ENCODE results near the gene ZNF821. TPM values are rescaled to one million over a fixed set of nuclear protein-coding genes. Genes with fewer than 3 reads are reported as not detected.

Gene ZNF821
- total and polyA plus RNA-seq, 8 donors: 3.0 to 12.6 (median 4.0) TPM

DNA sequence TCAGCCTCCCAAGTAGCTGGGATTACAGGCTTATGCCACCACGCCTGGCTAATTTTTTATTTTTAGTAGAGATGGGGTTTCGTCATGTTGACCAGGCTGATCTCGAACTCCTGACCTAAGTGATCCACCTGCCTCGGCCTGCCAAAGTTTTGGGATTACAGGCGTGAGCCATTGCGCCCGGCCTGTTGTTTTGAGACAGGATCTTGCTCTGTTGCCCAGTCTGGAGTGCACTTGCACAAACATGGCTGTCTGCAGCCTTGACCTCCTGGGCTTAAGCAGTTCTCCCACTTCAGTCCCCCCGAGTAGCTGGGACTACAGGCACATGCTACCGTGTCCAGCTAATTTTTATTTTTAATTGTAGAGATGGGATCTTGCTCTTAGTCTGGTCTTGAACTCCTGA lies 20.3 kb upstream of the ZNF821 start:
- ATAC-seq (no peak), FAIRE-seq (no peak), DNase-seq (no peak)
- no peaks in the 10 kb centered on the region for H3K36me3 ChIP-seq
- intact Hi-C loops (cut with DNase I): no loop called here
- no peak overlapping the region for H3K27ac ChIP-seq
- no peak overlapping the region for H3K4me3 ChIP-seq
- peaks cover 0 to 5% (median 2%) of the 10 kb centered on the region in 3 donors for H3K4me1 ChIP-seq
- 82 to 84% methylated on average over 9 of the region's 9 CpGs for WGBS, 2 donors
- H3K9me3 ChIP-seq: no peaks in the 10 kb centered on the region
- no peaks in the 10 kb centered on the region for H3K27me3 ChIP-seq
- TF ChIP-seq, protein P1, sequence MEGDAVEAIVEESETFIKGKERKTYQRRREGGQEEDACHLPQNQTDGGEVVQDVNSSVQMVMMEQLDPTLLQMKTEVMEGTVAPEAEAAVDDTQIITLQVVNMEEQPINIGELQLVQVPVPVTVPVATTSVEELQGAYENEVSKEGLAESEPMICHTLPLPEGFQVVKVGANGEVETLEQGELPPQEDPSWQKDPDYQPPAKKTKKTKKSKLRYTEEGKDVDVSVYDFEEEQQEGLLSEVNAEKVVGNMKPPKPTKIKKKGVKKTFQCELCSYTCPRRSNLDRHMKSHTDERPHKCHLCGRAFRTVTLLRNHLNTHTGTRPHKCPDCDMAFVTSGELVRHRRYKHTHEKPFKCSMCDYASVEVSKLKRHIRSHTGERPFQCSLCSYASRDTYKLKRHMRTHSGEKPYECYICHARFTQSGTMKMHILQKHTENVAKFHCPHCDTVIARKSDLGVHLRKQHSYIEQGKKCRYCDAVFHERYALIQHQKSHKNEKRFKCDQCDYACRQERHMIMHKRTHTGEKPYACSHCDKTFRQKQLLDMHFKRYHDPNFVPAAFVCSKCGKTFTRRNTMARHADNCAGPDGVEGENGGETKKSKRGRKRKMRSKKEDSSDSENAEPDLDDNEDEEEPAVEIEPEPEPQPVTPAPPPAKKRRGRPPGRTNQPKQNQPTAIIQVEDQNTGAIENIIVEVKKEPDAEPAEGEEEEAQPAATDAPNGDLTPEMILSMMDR (IDR thresholded peaks at IDR 0.05): no peak

DNA sequence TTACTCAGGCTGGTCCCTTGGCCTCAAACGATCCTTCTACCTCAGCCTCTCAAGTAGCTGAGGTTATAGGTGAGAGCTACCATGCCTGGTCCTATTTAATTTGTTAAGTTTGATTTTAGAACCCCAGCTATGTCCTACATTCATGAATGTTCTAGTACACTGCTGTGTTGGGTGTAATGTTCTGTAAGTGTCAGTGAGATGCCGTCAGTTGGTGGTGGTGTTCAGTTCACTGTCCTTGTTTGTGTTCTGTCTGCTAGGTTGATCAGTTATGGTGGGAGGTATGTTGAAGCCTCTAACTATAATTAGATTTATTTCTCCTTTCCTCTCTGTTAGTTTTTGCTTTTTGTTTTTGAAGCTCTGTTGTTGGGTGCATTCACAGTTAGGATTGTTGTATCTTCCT lies 19.6 kb upstream of the ZNF821 start:
- peaks cover 0 to 7% (median 0%) of the 10 kb centered on the region in 3 donors for H3K4me1 ChIP-seq
- no peaks in the 10 kb centered on the region for H3K36me3 ChIP-seq
- 85 to 93% methylated on average over 2 of the region's 2 CpGs for WGBS, 2 donors
- intact Hi-C loops (cut with DNase I): no loop called here
- H3K27ac ChIP-seq: no peak overlapping the region
- DNase-seq (no peak), FAIRE-seq (no peak), ATAC-seq (no peak)
- H3K9me3 ChIP-seq: no peaks in the 10 kb centered on the region
- H3K27me3 ChIP-seq: no peaks in the 10 kb centered on the region
- H3K4me3 ChIP-seq: no peak overlapping the region
- TF ChIP-seq, protein P1 (IDR thresholded peaks at IDR 0.05): no peak

DNA sequence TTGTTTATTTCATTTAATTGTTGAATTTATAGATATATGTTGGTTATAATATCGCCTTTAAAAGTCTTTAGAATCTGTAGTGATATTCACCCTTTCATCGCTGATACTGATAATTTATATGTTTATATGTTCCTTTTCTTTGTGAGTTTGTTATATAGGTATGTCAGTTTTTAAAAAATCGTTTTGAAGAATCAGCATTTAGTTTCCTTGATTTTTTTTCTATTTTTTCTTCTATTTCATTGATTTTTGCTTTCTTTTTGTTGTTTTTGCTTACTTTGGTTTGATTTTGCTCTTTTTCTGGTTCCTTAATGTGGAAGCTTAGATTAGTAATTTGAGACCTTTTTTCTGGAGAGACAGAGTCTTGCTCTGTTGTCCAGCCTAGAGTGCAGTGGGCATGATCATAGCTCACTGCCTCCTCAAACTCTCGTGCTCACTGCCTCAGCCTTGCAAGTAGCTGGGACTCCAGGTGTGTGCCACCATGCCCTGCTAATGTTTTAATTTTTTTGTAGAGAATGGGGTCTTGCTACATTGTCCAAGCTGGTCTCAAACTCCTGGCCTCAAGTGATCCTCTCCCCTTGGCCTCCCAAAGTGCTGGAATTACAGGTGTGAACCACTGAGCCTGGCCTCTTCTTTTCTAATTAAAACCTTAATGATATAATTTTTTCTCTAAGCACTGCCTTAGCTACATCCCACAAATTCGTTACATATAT lies 18.8 kb upstream of the ZNF821 start:
- Histone ChIP-seq H3K27me3 (no peaks in the 10 kb centered on the region), H3K36me3 (no peaks in the 10 kb centered on the region), H3K9me3 (no peaks in the 10 kb centered on the region), H3K4me3 (no peak overlapping the region), H3K4me1 (peaks cover 0 to 13% (median 0%) of the 10 kb centered on the region in 3 donors), H3K27ac (no peak overlapping the region)
- DNase-seq: no peak
- TF ChIP-seq, protein P1 (IDR thresholded peaks at IDR 0.05): no peak
- ATAC-seq: no peak
- 87% methylated on average over 5 of the region's 5 CpGs for WGBS, 2 donors
- intact Hi-C loops (cut with DNase I): no loop called here
- FAIRE-seq: no peak

DNA sequence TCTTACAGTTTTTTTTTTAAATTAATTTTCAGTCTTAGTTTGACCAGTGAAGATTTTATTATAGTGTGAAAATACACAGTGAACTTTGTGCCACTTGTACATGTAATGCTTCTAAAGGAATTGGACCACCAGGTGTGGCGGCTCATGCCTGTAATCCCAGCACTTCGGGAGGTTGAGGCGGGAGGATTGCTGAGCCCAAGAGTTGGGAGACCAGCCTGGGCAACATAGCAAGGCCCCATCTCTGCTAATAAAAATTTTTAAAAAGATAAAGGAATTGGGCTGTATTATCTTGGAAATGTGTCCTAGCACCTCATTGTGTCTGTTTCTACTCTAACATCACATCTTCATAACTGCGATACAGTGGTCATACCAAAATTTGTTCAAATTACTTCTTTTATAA lies 15.2 kb upstream of the ZNF821 start:
- FAIRE-seq (no peak), ATAC-seq (no peak)

More for the DNA sequence above, 15.2 kb upstream of the ZNF821 start:
- H3K36me3 ChIP-seq: no peaks in the 10 kb centered on the region
- H3K27me3 ChIP-seq: no peaks in the 10 kb centered on the region
- WGBS, 2 donors: 97 to 99% methylated on average over 4 of the region's 4 CpGs
- no peak for DNase-seq
- H3K4me3 ChIP-seq: no peak overlapping the region
- peaks cover 0 to 25% (median 11%) of the 10 kb centered on the region in 3 donors for H3K4me1 ChIP-seq
- intact Hi-C loops (cut with DNase I): loop anchor here in 1 of 3 donors (10.0 kb wide), 1 partner anchor 94 kb away; the partner anchor contains the start of gene AP1G1
- no peak overlapping the region for H3K27ac ChIP-seq
- no peaks in the 10 kb centered on the region for H3K9me3 ChIP-seq
- TF ChIP-seq, protein P1 (IDR thresholded peaks at IDR 0.05): no peak
